M059J (cell line): ENCODE data around the gene ATRIP. TPM values are rescaled to one million over a fixed set of nuclear protein-coding genes. Genes with fewer than 3 reads are reported as not detected.
"Not testable (repeated sequence)": the region's sequence is repeated elsewhere in the genome, so short reads cannot be mapped to it uniquely, and the experiment has no call there.

Source experiments
- DNase-seq: peaks from one replicate; pipeline ENCODE4 v3.0.0-alpha.2; 2012; ENCODE audit warnings: low read depth
- total RNA-seq: library from RNA; depleted of rRNA; stranded (reverse); fragments of >200 nt; shearing (Covaris generic); gene quantifications from 2 replicates; pipeline ENCODE4 v1.2.3, GENCODE V29; 2014

The ATRIP gene
- total RNA-seq, 1 experiment from 2014 or later = 7.2 TPM

GRCh38 chr3:48436477-48436787 lies 10.1 kb upstream of the ATRIP start:
- no peak for DNase-seq

DNA sequence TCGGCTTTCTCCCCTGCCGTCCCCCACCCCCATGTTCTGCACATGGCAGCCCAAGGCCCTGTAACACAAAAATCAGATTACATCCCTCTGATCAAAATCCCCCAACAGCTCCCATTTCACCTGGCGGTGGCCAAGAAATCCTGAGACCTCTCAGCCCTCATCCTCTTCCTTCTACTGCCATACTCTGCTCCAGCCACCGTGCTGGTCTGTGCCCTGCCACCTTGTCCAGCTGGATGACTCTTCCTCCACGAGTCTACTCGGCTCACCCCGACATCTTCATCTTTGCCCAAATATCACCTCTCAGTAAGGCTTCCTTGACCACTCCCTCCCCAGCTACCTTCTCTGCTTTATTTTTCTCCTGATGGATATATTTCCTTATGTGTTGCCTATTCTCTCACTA lies 9.7 kb upstream of the ATRIP start:
- DNase-seq = no peak

DNA sequence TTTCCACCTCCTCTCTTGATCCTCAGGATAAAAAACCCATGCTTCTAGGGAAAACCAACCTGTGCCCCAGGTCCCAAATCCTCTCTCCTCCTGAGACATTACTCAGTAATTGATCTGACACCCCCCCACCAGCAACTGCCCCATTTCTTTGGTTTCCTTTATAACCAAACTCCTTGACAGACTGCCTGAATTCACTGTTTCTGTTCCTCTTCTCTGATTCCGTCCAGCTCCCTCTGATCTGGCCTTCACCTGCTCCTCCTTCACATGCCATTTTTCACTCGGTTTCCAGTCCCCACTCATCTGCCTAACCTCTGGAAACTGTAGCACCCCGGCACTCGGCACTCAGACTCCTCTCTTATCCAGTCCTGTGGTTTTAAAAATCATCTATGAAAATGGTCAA lies 8.7 kb upstream of the ATRIP start:
- no peak for DNase-seq

- peak; percentile 94 for DNase-seq
These were observed 6.5 kb upstream of the ATRIP start, which contains the start of the genes CCDC51 and TMA7 for GRCh38 chr3:48439820-48440589. CCDC51 (minus strand) TSS chr3:48440119; CDS start chr3:48435128, 4,991 bp downstream. TMA7 (plus strand) TSS chr3:48440257; CDS start chr3:48440297, 40 bp downstream.

- DNase-seq = no peak
These were observed 6.0 kb upstream of the ATRIP start for GRCh38 chr3:48440590-48440958.

DNA sequence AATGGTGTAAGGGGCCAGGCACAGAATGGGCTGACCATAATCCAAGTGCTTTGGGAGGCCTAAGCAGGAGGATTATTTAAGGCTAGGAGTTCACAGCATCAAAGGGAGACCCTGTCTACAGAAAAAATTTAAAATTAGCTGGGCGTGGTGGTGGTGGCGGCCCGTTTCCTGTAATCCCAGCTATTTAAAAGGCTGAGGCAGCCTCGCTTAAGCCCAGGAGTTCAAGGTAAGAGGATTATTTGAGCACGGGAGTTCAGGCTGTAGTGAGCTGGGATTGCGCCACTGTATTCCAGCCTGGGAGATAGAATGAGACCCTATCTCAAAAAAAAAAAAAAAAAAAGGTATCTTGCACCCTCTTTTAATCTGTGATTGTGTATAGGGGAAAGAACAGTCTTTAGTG lies 4.6 kb upstream of the ATRIP start:
- DNase-seq = no peak

DNA sequence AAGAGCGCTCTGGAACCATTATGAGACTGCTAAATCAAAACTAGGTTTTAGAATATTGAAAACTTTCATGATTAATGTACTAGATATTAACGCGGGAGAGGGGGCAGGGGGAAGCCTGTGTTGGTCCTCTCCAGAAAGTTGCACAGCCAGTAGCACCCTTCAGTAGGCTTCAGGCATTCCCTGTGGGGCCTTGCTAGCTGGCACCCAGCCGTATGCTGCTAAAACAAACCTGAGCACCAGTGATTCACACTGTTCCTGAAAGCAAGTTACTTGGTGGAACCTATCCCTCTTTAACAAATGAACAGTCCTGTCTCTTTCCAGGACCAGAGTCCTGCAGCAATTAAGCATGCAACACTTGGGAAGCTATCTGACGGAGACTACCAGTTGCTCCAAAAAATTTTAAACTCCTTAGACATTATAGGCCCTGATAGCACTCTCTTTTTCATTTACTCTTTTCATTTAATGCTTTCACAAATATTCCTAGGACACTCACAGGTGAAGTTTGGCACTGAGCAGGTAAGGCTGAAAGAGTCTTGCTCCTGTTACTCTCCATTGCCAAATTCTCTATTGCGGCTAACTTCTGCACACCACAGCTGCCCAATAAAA lies 1.2 kb upstream of the ATRIP start:
- DNase-seq = peak; percentile 12

DNA sequence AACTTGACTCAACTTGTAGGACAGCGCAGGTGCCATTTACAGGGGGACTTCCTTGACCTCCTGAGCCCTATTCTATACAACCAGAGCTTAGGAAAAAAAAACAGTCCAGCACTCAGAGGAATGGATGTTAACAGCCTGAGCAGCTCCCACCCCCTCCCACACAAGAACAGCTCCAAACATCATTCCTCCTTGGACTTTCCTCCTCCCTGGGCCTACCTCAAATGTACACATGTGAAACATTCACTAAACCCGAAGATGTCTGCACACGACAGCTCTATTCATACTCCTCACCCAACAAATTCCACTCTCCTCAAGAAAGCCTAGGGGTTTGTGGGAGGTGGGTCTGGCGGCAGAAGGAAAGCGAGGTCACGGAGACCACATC lies 503 bp upstream of the ATRIP start:
- no peak for DNase-seq

DNA sequence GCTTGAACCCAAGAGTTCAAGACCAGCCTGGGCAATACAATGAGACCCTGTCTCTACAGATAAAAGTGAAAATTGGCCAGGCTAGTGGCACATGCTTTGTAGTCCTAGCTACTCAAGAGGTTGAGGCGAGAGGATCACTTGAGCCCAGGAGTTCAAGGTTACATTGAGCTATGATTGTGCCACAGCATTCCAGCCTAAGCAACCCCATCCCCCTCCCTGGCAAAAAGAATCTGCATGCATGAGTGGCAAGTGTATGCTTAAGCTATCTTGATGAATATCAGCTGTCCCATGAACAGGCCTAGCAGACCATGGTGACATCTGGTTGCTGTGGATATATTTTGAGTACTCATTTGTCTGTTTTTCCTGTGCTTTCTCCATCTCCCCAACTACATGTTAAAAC lies 4.7 kb downstream of the ATRIP start:
- no peak for DNase-seq

GRCh38 chr3:48456456-48456855 lies 9.9 kb downstream of the ATRIP start:
- no peak for DNase-seq

DNA sequence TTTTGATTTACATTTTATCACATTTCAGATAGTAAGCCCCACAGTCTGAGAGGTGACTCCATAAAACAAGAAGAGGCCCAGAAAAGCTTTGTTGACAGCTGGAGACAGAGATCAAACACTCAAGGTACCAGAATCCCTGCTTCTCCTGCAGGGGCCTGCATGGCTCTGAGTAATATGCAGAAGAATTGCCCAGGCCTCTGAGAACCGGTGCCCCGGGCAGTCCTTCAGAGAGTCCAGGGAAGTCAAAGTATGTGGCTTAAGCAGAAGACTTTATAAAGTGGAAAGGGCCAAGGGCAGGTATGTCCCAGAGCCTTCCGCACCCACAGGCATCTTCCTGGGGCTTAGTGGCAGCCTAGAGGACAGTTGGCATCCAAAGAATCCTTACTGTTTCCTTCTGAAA lies 12.8 kb downstream of the ATRIP start:
- no peak for DNase-seq

GRCh38 chr3:48459773-48460516 lies 13.4 kb downstream of the ATRIP start:
- no peak for DNase-seq

- DNase-seq = no peak
These were observed 14.0 kb downstream of the ATRIP start for GRCh38 chr3:48460517-48460902.

- not testable (repeated sequence) for DNase-seq
These were observed 15.2 kb downstream of the ATRIP start for GRCh38 chr3:48461767-48462166.

DNA sequence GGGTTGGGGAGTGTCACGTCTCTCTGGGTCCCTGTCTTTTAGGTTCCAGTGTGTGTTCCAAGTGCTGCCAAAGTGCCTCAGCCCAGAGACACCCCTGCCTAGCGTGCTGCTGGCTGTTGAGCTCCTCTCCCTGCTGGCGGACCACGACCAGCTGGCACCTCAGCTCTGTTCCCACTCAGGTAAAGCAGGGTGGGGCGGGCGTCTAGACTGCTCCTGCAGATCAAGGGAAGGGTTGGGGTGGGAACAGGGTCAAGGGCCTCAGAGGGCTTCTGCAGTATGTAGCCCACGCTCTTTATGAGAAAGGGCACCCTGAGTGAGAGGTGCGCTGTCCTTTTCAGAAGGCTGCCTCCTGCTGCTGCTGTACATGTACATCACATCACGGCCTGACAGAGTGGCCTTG lies 17.2 kb downstream of the ATRIP start:
- no peak for DNase-seq

DNA sequence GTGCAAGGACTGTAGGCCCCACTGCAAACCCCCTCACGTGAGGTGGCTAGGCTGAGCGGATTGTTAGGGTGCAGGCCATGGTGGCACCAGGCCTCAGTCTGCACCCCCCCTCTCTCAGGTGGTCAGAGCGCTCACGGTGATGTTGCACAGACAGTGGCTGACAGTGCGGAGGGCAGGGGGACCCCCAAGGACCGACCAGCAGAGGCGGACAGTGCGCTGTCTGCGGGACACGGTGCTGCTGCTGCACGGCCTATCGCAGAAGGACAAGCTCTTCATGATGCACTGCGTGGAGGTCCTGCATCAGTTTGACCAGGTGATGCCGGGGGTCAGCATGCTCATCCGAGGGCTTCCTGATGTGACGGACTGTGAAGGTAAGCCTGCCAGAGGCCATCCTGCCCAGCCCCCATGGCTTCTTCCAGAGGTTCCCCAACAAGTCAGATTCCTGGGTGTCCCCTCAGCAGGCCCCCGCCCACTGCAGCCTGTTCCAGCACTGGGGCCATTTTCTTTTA lies 18.2 kb downstream of the ATRIP start:
- no peak for DNase-seq

DNA sequence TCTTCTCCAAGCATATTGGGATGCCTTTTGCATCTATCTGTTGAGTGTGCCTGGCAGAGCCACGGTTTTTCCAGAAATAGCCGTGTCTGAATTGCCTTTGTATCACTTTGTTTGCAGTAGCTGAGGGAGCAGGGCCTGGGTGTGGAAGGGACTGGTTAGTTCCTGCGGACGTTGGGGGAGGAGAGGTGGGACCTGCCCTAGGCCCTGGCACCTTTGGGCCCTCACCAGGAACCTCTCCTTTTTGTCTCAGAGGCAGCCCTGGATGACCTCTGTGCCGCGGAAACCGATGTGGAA lies 18.6 kb downstream of the ATRIP start:
- DNase-seq = no peak

GRCh38 chr3:48465531-48466378 lies 19.2 kb downstream of the ATRIP start:
- DNase-seq = peak; percentile 100

DNA sequence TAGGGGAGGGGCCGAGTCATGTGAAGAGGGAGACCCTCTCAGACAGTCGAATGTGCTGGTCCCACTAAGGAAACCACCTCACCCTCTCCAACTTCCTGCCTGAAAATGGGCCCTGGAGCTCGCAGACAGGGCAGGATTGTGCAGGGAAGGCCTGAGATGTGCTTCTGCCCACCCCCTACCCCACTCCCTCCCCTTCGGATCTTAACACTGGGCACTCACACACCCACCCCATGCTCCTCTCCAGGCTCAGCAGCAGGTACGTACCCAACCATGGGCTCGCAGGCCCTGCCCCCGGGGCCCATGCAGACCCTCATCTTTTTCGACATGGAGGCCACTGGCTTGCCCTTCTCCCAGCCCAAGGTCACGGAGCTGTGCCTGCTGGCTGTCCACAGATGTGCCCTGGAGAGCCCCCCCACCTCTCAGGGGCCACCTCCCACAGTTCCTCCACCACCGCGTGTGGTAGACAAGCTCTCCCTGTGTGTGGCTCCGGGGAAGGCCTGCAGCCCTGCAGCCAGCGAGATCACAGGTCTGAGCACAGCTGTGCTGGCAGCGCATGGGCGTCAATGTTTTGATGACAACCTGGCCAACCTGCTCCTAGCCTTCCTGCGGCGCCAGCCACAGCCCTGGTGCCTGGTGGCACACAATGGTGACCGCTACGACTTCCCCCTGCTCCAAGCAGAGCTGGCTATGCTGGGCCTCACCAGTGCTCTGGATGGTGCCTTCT lies 20.0 kb downstream of the ATRIP start:
- DNase-seq = peak; percentile 43

GRCh38 chr3:48467110-48467454 lies 20.5 kb downstream of the ATRIP start:
- DNase-seq = no peak

GRCh38 chr3:48467473-48468267 lies 21.1 kb downstream of the ATRIP start:
- DNase-seq = no peak
